ENCODE data around the gene SERPING1. TPM values are rescaled to one million over a fixed set of nuclear protein-coding genes. Genes with fewer than 3 reads are reported as not detected.

Gene SERPING1
- polyA plus RNA-seq, 1 of the 3 experiments (the other 2 are of a cell fraction): 4.5 TPM

Small RNA genes lying within 50 kb of the gene (small RNA-seq; reads per million reads assigned to genes)
- 442 to 25,474 (median 11,473) reads per million in 7 experiments for gene MIR130A

Other genes starting within 250 kb of the SERPING1 start
- gene PRG3, start 216.5 kb upstream of the SERPING1 start, polyA plus RNA-seq (2012; rRNA removed): not detected in 2 replicates
- not detected in 2 replicates for gene PRG2, start 207.0 kb upstream of the SERPING1 start, polyA plus RNA-seq (2012; rRNA removed)
- 4.1 and 4.7 TPM in 2 replicates for gene SLC43A3, start 170.6 kb upstream of the SERPING1 start, polyA plus RNA-seq (2012; rRNA removed)
- gene RTN4RL2, start 137.2 kb upstream of the SERPING1 start, polyA plus RNA-seq (2012; rRNA removed): 0.08 and 0.30 TPM in 2 replicates
- gene SLC43A1, start 82.0 kb upstream of the SERPING1 start, polyA plus RNA-seq (2012; rRNA removed): 3.7 and 4.4 TPM in 2 replicates
- gene TIMM10, start 66.9 kb upstream of the SERPING1 start, polyA plus RNA-seq (2012; rRNA removed): 179 and 189 TPM in 2 replicates
- not detected in 2 replicates for gene SMTNL1, start 60.1 kb upstream of the SERPING1 start, polyA plus RNA-seq (2012; rRNA removed)
- 65.9 and 77.0 TPM in 2 replicates for gene UBE2L6, start 30.0 kb upstream of the SERPING1 start, polyA plus RNA-seq (2012; rRNA removed)
- 2.3 and 2.4 TPM in 2 replicates for gene YPEL4, start 52.2 kb downstream of the SERPING1 start, polyA plus RNA-seq (2012; rRNA removed)
- gene CLP1, start 60.1 kb downstream of the SERPING1 start, polyA plus RNA-seq (2012; rRNA removed): 18.1 and 25.8 TPM in 2 replicates
- gene ZDHHC5, start 70.4 kb downstream of the SERPING1 start, polyA plus RNA-seq (2012; rRNA removed): 46.6 and 54.8 TPM in 2 replicates
- gene MED19, start 114.5 kb downstream of the SERPING1 start, polyA plus RNA-seq (2012; rRNA removed): 35.2 and 38.7 TPM in 2 replicates
- gene TMX2, start 114.9 kb downstream of the SERPING1 start, polyA plus RNA-seq (2012; rRNA removed): 88.6 and 94.6 TPM in 2 replicates
- 291 and 333 TPM in 2 replicates for gene SELENOH, start 143.8 kb downstream of the SERPING1 start, polyA plus RNA-seq (2012; rRNA removed)
- gene BTBD18, start 154.1 kb downstream of the SERPING1 start, polyA plus RNA-seq (2012; rRNA removed): not detected in 2 replicates
- gene CTNND1, start 164.1 kb downstream of the SERPING1 start, polyA plus RNA-seq (2012; rRNA removed): 39.4 and 49.4 TPM in 2 replicates